Measurements from ENCODE around the gene CYP19A1. TPM values are rescaled to one million over a fixed set of nuclear protein-coding genes. Genes with fewer than 3 reads are reported as not detected.

The CYP19A1 gene
- total RNA-seq, 1 experiment from 2014 or later: 0.77 TPM

DNA sequence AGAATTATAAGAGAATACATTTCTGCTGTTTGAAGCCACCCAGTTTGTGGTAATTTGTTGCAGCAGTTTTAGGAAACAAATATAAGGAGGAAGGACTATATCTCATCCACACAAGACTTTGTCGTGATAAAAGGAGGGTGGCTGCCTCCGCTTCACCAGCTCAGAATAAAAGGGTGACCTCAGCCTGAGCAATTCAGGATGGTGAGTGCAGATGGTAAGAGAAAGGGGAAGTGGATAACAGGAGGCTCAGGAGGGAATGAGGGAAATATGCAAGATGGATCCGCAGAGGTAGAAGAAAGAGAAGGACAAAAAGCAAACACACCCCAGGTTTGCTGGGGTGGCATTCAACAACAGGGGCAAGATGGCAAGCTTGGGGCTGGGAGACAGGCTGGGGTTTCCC lies 135.6 kb downstream of the CYP19A1 start:
- Histone ChIP-seq H3K36me3 (ENCODE audit: control insufficient read depth, insufficient read depth, low read length) (no peaks in the 10 kb centered on the region), H3K9me3 (no peaks in the 10 kb centered on the region), H3K4me3 (ENCODE audit: low read depth, low read length) (no peak overlapping the region), H3K4me1 (no peaks in the 10 kb centered on the region), H3K27me3 (replicated peaks; ENCODE audit: control insufficient read depth, insufficient read depth, low read length) (no peaks in the 10 kb centered on the region)
- Mint-ChIP-seq H3K4me1 (ENCODE audit: low read depth, unreplicated experiment) (no peaks in the 10 kb centered on the region), H3K36me3 (ENCODE audit: insufficient read depth, unreplicated experiment) (no peaks in the 10 kb centered on the region), H3K9me3 (ENCODE audit: unreplicated experiment) (no peaks in the 10 kb centered on the region), H3K27me3 (ENCODE audit: insufficient read depth, unreplicated experiment) (no peaks in the 10 kb centered on the region), H3K27ac (ENCODE audit: unreplicated experiment) (no peak overlapping the region), H3K4me3 (ENCODE audit: unreplicated experiment) (no peak overlapping the region)
- TF ChIP-seq, protein P1, sequence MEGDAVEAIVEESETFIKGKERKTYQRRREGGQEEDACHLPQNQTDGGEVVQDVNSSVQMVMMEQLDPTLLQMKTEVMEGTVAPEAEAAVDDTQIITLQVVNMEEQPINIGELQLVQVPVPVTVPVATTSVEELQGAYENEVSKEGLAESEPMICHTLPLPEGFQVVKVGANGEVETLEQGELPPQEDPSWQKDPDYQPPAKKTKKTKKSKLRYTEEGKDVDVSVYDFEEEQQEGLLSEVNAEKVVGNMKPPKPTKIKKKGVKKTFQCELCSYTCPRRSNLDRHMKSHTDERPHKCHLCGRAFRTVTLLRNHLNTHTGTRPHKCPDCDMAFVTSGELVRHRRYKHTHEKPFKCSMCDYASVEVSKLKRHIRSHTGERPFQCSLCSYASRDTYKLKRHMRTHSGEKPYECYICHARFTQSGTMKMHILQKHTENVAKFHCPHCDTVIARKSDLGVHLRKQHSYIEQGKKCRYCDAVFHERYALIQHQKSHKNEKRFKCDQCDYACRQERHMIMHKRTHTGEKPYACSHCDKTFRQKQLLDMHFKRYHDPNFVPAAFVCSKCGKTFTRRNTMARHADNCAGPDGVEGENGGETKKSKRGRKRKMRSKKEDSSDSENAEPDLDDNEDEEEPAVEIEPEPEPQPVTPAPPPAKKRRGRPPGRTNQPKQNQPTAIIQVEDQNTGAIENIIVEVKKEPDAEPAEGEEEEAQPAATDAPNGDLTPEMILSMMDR (IDR thresholded peaks at IDR 0.05; ENCODE audit: insufficient read depth in 1 of 2, low read depth in 1 of 2, low read length in 1 of 2, severe bottlenecking in 1 of 2, unreplicated experiment in 1 of 2): no peak
- DNase-seq: no peak
- ChIA-PET POLR2A (no interaction called here), CTCF (no interaction called here)
- intact Hi-C loops (cut with micrococcal nuclease; ENCODE audit: unreplicated experiment): no loop called here
- BruUV-seq (replicated peaks): no TSS peak

- H3K4me3 ChIP-seq (ENCODE audit: low read depth, low read length): no peak overlapping the region
- TF ChIP-seq, protein P1 (IDR thresholded peaks at IDR 0.05; ENCODE audit: insufficient read depth in 1 of 2, low read depth in 1 of 2, low read length in 1 of 2, severe bottlenecking in 1 of 2, unreplicated experiment in 1 of 2): no peak
- DNase-seq: no peak
- H3K4me1 ChIP-seq: no peaks in the 10 kb centered on the region
- Mint-ChIP-seq H3K36me3 (ENCODE audit: insufficient read depth, unreplicated experiment) (no peaks in the 10 kb centered on the region), H3K4me1 (ENCODE audit: low read depth, unreplicated experiment) (no peaks in the 10 kb centered on the region), H3K27me3 (ENCODE audit: insufficient read depth, unreplicated experiment) (no peaks in the 10 kb centered on the region), H3K9me3 (ENCODE audit: unreplicated experiment) (no peaks in the 10 kb centered on the region), H3K4me3 (ENCODE audit: unreplicated experiment) (no peak overlapping the region), H3K27ac (ENCODE audit: unreplicated experiment) (no peak overlapping the region)
- H3K36me3 ChIP-seq (ENCODE audit: control insufficient read depth, insufficient read depth, low read length): no peaks in the 10 kb centered on the region
- no peaks in the 10 kb centered on the region for H3K9me3 ChIP-seq
- ChIA-PET CTCF (no interaction called here), POLR2A (no interaction called here)
- no peaks in the 10 kb centered on the region; the same call in 1 of the 2 replicates for H3K27me3 ChIP-seq (replicated peaks; ENCODE audit: control insufficient read depth, insufficient read depth, low read length)
- no TSS peak for BruUV-seq (replicated peaks)
- intact Hi-C loops (cut with micrococcal nuclease; ENCODE audit: unreplicated experiment): no loop called here
Measured at GRCh38 chr15:51201581-51201980, 136.8 kb downstream of the CYP19A1 start.

DNA sequence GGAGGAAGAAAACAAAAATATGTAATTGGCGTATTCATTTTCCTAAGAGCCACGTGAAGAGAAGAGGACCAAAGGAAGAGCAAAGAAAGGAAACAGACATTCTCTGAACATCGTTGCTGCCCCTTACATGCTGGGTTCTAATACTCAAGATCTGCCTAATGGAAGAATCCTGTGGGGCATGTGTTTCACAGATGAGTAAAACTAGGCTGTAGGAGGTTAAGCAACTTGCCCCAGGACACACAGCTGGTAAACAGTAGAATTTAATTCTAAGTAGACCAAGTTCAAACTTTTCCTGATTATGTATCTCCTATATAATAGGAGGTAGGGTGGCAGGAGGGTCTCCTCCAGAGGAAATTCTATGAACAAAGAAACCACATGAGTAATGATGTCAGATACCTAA lies 137.6 kb downstream of the CYP19A1 start:
- H3K4me1 ChIP-seq: no peaks in the 10 kb centered on the region
- no TSS peak for BruUV-seq (replicated peaks)
- no peaks in the 10 kb centered on the region for H3K9me3 ChIP-seq
- Mint-ChIP-seq H3K4me3 (ENCODE audit: unreplicated experiment) (no peak overlapping the region), H3K27me3 (ENCODE audit: insufficient read depth, unreplicated experiment) (no peaks in the 10 kb centered on the region), H3K36me3 (ENCODE audit: insufficient read depth, unreplicated experiment) (no peaks in the 10 kb centered on the region), H3K27ac (ENCODE audit: unreplicated experiment) (no peak overlapping the region), H3K4me1 (ENCODE audit: low read depth, unreplicated experiment) (no peaks in the 10 kb centered on the region), H3K9me3 (ENCODE audit: unreplicated experiment) (no peaks in the 10 kb centered on the region)
- no peak overlapping the region for H3K4me3 ChIP-seq (ENCODE audit: low read depth, low read length)
- TF ChIP-seq, protein P1 (IDR thresholded peaks at IDR 0.05; ENCODE audit: insufficient read depth in 1 of 2, low read depth in 1 of 2, low read length in 1 of 2, severe bottlenecking in 1 of 2, unreplicated experiment in 1 of 2): no peak
- ChIA-PET CTCF (no interaction called here), POLR2A (no interaction called here)
- no peak for DNase-seq
- H3K36me3 ChIP-seq (ENCODE audit: control insufficient read depth, insufficient read depth, low read length): no peaks in the 10 kb centered on the region
- H3K27me3 ChIP-seq (replicated peaks; ENCODE audit: control insufficient read depth, insufficient read depth, low read length): no peaks in the 10 kb centered on the region; the same call in 1 of the 2 replicates
- intact Hi-C loops (cut with micrococcal nuclease; ENCODE audit: unreplicated experiment): no loop called here

Data from Caco-2 (cell line).